GM23338 (cell line): ENCODE measurements around the gene RYR1. TPM values are rescaled to one million over a fixed set of nuclear protein-coding genes. Genes with fewer than 3 reads are reported as not detected.

Source experiments
- ATAC-seq: fragments of 200-7000 bp; cut with Tn5 transposase; 3 replicates; pipeline ENCODE4 v1.9.1; 2020
- DNase-seq: peaks from one replicate; pipeline ENCODE4 v3.0.0-alpha.2; 2015; ENCODE audit warnings: low spot score
- H2AFZ ChIP-seq: fragments of 200-600 bp; sonication (generic); 2 replicates; pipeline ENCODE4 v1.8.0; 2016; ENCODE audit warnings: antibody characterized with exemption, mild to moderate bottlenecking, moderate library complexity
- H3F3A ChIP-seq: fragments of 200-600 bp; sonication (generic); replicated peaks from 2 replicates; pipeline ENCODE4 v1.8.0; 2017; ENCODE audit warnings: antibody characterized with exemption, mixed run types, low read depth
- H3K27ac ChIP-seq: fragments of 200-600 bp; sonication (generic); 2 replicates; pipeline ENCODE4 v1.6.1; 2016; ENCODE audit warnings: low read depth
- H3K27me3 ChIP-seq: fragments of 200-600 bp; sonication (generic); 2 replicates; pipeline ENCODE4 v1.8.0; 2016; ENCODE audit warnings: mild to moderate bottlenecking, mixed run types, moderate library complexity; ENCODE audit not compliant: insufficient read depth
- H3K36me3 ChIP-seq: fragments of 200-600 bp; sonication (generic); 2 replicates; pipeline ENCODE4 v1.8.0; 2016; ENCODE audit warnings: mild to moderate bottlenecking; ENCODE audit not compliant: insufficient read depth
- H3K4me1 ChIP-seq: fragments of 200-600 bp; sonication (generic); 2 replicates; pipeline ENCODE4 v1.8.0; 2016; ENCODE audit warnings: mild to moderate bottlenecking, moderate library complexity; ENCODE audit not compliant: insufficient read depth
- H3K4me2 ChIP-seq: fragments of 200-600 bp; sonication (generic); 2 replicates; pipeline ENCODE4 v1.7.1; 2017; ENCODE audit warnings: mixed run types
- H3K4me3 ChIP-seq: fragments of 200-600 bp; sonication (generic); 2 replicates; pipeline ENCODE4 v1.6.1; 2016; ENCODE audit warnings: mixed run types
- H3K79me2 ChIP-seq: fragments of 200-600 bp; sonication (generic); replicated peaks from 2 replicates; pipeline ENCODE4 v1.8.0; 2017; ENCODE audit warnings: mild to moderate bottlenecking; ENCODE audit not compliant: insufficient read depth
- H3K9me2 ChIP-seq: fragments of 200-600 bp; sonication (generic); 2 replicates; pipeline ENCODE4 v1.8.0; 2017; ENCODE audit not compliant: insufficient read depth
- H4K20me1 ChIP-seq: fragments of 200-600 bp; sonication (generic); replicated peaks from 2 replicates; pipeline ENCODE4 v1.8.0; 2017; ENCODE audit warnings: mild to moderate bottlenecking; ENCODE audit not compliant: insufficient read depth
- H3K27ac Mint-ChIP-seq: 2 replicates; pipeline ENCODE4 v1.8.0; 2020; ENCODE audit warnings: inconsistent platforms, mild to moderate bottlenecking, moderate library complexity, mixed read lengths
- H3K27me3 Mint-ChIP-seq: 3 replicates; pipeline ENCODE4 v1.8.0; 2022; ENCODE audit warnings: low read depth, mild to moderate bottlenecking, moderate library complexity, mixed read lengths, inconsistent platforms; ENCODE audit not compliant: insufficient read depth, poor library complexity
- H3K36me3 Mint-ChIP-seq: 3 replicates; pipeline ENCODE4 v1.8.0; 2021; ENCODE audit warnings: low read depth, mild to moderate bottlenecking, inconsistent platforms, moderate library complexity, mixed read lengths
- H3K4me1 Mint-ChIP-seq: 3 replicates; pipeline ENCODE4 v1.8.0; 2020; ENCODE audit warnings: mild to moderate bottlenecking, inconsistent platforms, mixed read lengths
- H3K4me3 Mint-ChIP-seq: 3 replicates; pipeline ENCODE4 v1.8.0; 2021; ENCODE audit warnings: moderate library complexity, mild to moderate bottlenecking, inconsistent platforms, mixed read lengths
- H3K9me3 Mint-ChIP-seq: 3 replicates; pipeline ENCODE4 v1.8.0; 2020; ENCODE audit warnings: moderate library complexity, mild to moderate bottlenecking, inconsistent platforms, mixed read lengths
- CREB1 ChIP-seq: fragments of 250-450 bp; sonication (Bioruptor Pico); IDR thresholded peaks from 2 replicates; pipeline ENCODE4 v1.5.0; 2020; ENCODE audit warnings: low read depth, mild to moderate bottlenecking, moderate library complexity
- JUNB ChIP-seq: IDR thresholded peaks from one replicate; pipeline ENCODE4 v1.6.1; 2016; ENCODE audit warnings: antibody characterized with exemption; ENCODE audit not compliant: unreplicated experiment
- NANOG ChIP-seq: IDR thresholded peaks from 2 replicates; pipeline ENCODE4 v1.6.1; 2016; ENCODE audit warnings: antibody characterized with exemption, borderline replicate concordance
- POLR2AphosphoS5 ChIP-seq: IDR thresholded peaks from 2 replicates; pipeline ENCODE4 v1.6.1; 2016; ENCODE audit warnings: antibody characterized with exemption, low read depth
- REST ChIP-seq: IDR thresholded peaks from one replicate; pipeline ENCODE4 v1.6.1; 2018; ENCODE audit warnings: antibody characterized with exemption; ENCODE audit not compliant: unreplicated experiment
- STAT1 ChIP-seq: IDR thresholded peaks from one replicate; pipeline ENCODE4 v1.6.1; 2016; ENCODE audit warnings: antibody characterized with exemption; ENCODE audit not compliant: unreplicated experiment
- ZNF114 ChIP-seq: fragments of 250-450 bp; sonication (Bioruptor Pico); IDR thresholded peaks from 2 replicates; pipeline ENCODE4 v1.5.0; 2020; ENCODE audit warnings: mild to moderate bottlenecking, moderate library complexity
- ZNF331 ChIP-seq: fragments of 250-450 bp; sonication (Bioruptor Pico); IDR thresholded peaks from 2 replicates; pipeline ENCODE4 v1.5.0; 2020; ENCODE audit warnings: low read depth, mild to moderate bottlenecking, moderate library complexity
- ZNF462 ChIP-seq: fragments of 250-450 bp; sonication (Bioruptor Pico); IDR thresholded peaks from 2 replicates; pipeline ENCODE4 v1.5.0; 2020; ENCODE audit warnings: mild to moderate bottlenecking, moderate library complexity
- polyA plus RNA-seq: library from polyadenylated mRNA; unstranded; fragments of >200 nt; fragmentation: Nextera tagmentation; extraction: Ambion mirVana; gene quantifications from 2 replicates; pipeline ENCODE4 v1.2.1, GENCODE V29; 2016
- total RNA-seq: library from RNA; depleted of rRNA; stranded (reverse); fragments of >200 nt; shearing (Covaris generic); gene quantifications from 2 replicates; pipeline ENCODE4 v1.2.3, GENCODE V29; 2014
- TF ChIP-seq, protein P1 (sequence below): IDR thresholded peaks from 2 replicates; pipeline ENCODE4 v1.6.1; 2016; ENCODE audit warnings: antibody characterized with exemption
- TF ChIP-seq, protein P2 (sequence below), 2 experiments: fragments of 200-600 bp in 1 of 2; sonication (generic) in 1 of 2; conservative IDR thresholded peaks; 2 replicates each; pipeline versions ENCODE4 v1.5.1 to v1.6.1; 2016 to 2017; ENCODE audit warnings: antibody characterized with exemption in 2 of 2, low read depth in 2 of 2, mild to moderate bottlenecking in 2 of 2, moderate library complexity in 1 of 2

RYR1 gene
- total and polyA plus RNA-seq, 2 experiments from 2014 or later = 4.0 to 26.7 TPM

DNA sequence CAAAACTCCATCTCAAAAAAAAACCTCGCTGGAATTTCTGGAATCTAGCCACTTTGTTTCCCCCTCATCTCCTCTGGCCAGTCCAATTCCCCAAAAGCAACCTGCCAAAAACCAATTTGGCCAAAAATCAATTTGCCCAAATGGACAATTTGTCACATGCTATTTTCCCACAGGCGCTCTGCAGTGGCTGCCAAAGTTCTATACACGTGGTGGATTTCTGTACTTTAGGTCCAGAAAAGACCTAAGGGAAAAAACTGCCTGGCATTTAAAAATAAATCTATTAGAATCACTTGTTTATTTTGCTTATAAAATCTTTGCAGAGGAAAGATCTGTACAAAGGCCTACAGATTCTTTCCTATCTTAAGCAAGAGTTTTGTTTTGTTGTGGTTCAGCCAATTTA is 104.9 kb downstream of the RYR1 start:
- H3K4me2 ChIP-seq = no peak overlapping the region
- ATAC-seq = no peak

More for the DNA sequence above, 104.9 kb downstream of the RYR1 start:
- Mint-ChIP-seq H3K9me3 (peaks cover 29% of the 10 kb centered on the region), H3K36me3 (peaks cover 61% of the 10 kb centered on the region), H3K4me1 (no peaks in the 10 kb centered on the region), H3K27ac (no peak overlapping the region), H3K4me3 (no peak overlapping the region; the same call in 2 of the 3 replicates), H3K27me3 (peaks cover 3% of the 10 kb centered on the region)
- Histone ChIP-seq H3F3A (no peaks in the 10 kb centered on the region), H3K36me3 (peaks cover 16% of the 10 kb centered on the region), H3K27me3 (no peaks in the 10 kb centered on the region), H3K4me3 (no peak overlapping the region), H3K4me1 (no peaks in the 10 kb centered on the region), H2AFZ (no peak overlapping the region), H3K79me2 (no peaks in the 10 kb centered on the region), H3K9me2 (no peaks in the 10 kb centered on the region), H4K20me1 (no peaks in the 10 kb centered on the region), H3K27ac (no peak overlapping the region)
- TF ChIP-seq POLR2AphosphoS5 (no peak), ZNF331 (no peak), ZNF114 (CRISPR knock-in tag) (no peak), STAT1 (no peak), REST (no peak), JUNB (no peak), NANOG (no peak), CREB1 (CRISPR knock-in tag) (no peak), ZNF462 (CRISPR knock-in tag) (no peak)
- TF ChIP-seq, protein P1, sequence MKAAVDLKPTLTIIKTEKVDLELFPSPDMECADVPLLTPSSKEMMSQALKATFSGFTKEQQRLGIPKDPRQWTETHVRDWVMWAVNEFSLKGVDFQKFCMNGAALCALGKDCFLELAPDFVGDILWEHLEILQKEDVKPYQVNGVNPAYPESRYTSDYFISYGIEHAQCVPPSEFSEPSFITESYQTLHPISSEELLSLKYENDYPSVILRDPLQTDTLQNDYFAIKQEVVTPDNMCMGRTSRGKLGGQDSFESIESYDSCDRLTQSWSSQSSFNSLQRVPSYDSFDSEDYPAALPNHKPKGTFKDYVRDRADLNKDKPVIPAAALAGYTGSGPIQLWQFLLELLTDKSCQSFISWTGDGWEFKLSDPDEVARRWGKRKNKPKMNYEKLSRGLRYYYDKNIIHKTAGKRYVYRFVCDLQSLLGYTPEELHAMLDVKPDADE = no peak
- TF ChIP-seq, protein P2, sequence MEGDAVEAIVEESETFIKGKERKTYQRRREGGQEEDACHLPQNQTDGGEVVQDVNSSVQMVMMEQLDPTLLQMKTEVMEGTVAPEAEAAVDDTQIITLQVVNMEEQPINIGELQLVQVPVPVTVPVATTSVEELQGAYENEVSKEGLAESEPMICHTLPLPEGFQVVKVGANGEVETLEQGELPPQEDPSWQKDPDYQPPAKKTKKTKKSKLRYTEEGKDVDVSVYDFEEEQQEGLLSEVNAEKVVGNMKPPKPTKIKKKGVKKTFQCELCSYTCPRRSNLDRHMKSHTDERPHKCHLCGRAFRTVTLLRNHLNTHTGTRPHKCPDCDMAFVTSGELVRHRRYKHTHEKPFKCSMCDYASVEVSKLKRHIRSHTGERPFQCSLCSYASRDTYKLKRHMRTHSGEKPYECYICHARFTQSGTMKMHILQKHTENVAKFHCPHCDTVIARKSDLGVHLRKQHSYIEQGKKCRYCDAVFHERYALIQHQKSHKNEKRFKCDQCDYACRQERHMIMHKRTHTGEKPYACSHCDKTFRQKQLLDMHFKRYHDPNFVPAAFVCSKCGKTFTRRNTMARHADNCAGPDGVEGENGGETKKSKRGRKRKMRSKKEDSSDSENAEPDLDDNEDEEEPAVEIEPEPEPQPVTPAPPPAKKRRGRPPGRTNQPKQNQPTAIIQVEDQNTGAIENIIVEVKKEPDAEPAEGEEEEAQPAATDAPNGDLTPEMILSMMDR (conservative IDR thresholded peaks at IDR 0.05; ENCODE audit: low read depth in 2 of 2) = no peak
- no peak for DNase-seq
